Chondrocyte (in vitro differentiated cells): ENCODE results near the gene LYPD3. TPM values are rescaled to one million over a fixed set of nuclear protein-coding genes. Genes with fewer than 3 reads are reported as not detected.
A peak's percentile ranks its signal among the peaks of the same experiment; 100 is the strongest.

Source experiments
- DNase-seq: peaks from one replicate; pipeline ENCODE4 v3.0.0; 2021; ENCODE audit warnings: mixed read lengths, low spot score
- H3K27ac Mint-ChIP-seq: one replicate; pipeline ENCODE4 v1.8.0; 2021; ENCODE audit warnings: mild to moderate bottlenecking, moderate library complexity, mixed read lengths; ENCODE audit not compliant: unreplicated experiment
- H3K27me3 Mint-ChIP-seq: 2 replicates; pipeline ENCODE4 v1.8.0; 2021; ENCODE audit warnings: low read depth, mixed read lengths
- H3K36me3 Mint-ChIP-seq: 2 replicates; pipeline ENCODE4 v1.8.0; 2021; ENCODE audit warnings: low read depth, mixed read lengths
- H3K4me1 Mint-ChIP-seq: 2 replicates; pipeline ENCODE4 v1.8.0; 2021; ENCODE audit warnings: low read depth, mild to moderate bottlenecking, mixed read lengths
- H3K4me3 Mint-ChIP-seq: one replicate; pipeline ENCODE4 v1.8.0; 2021; ENCODE audit warnings: mild to moderate bottlenecking, moderate library complexity, mixed read lengths; ENCODE audit not compliant: unreplicated experiment
- H3K9me3 Mint-ChIP-seq: 2 replicates; pipeline ENCODE4 v1.8.0; 2021; ENCODE audit warnings: low read depth, mixed read lengths
- CTCF ChIP-seq: fragments of 200-600 bp; sonication (generic); IDR thresholded peaks from 2 replicates; pipeline ENCODE4 v1.5.0; 2021; ENCODE audit warnings: antibody characterized with exemption, mild to moderate bottlenecking, moderate library complexity
- total RNA-seq: library from RNA; stranded (reverse); gene quantifications from 3 replicates; pipeline ENCODE4 v1.2.1, GENCODE V29; 2021

LYPD3 gene
- total RNA-seq, 1 donor from 2014 or later, result 1.0 TPM

- Mint-ChIP-seq H3K9me3 (no peaks in the 10 kb centered on the region), H3K4me1 (peaks cover 14% of the 10 kb centered on the region), H3K27me3 (no peaks in the 10 kb centered on the region), H3K4me3 (no peak overlapping the region), H3K36me3 (peaks cover 17% of the 10 kb centered on the region), H3K27ac (no peak overlapping the region)
- no peak for TF ChIP-seq CTCF
- no peak for DNase-seq
These were observed 40.5 kb upstream of the LYPD3 start for GRCh38 chr19:43505941-43506340.

- H3K36me3 Mint-ChIP-seq, result peaks cover 19% of the 10 kb centered on the region
- H3K27ac Mint-ChIP-seq, result peak overlapping the region; percentile 11
- no peak for DNase-seq
- H3K9me3 Mint-ChIP-seq, result no peaks in the 10 kb centered on the region
- peak overlapping the region; percentile 32 for H3K4me3 Mint-ChIP-seq
- TF ChIP-seq CTCF, result no peak
- peaks cover 14% of the 10 kb centered on the region for H3K4me1 Mint-ChIP-seq
- no peaks in the 10 kb centered on the region for H3K27me3 Mint-ChIP-seq
These were observed 39.7 kb upstream of the LYPD3 start for GRCh38 chr19:43505186-43505456.

- Mint-ChIP-seq H3K4me1 (peaks cover 14% of the 10 kb centered on the region), H3K27me3 (no peaks in the 10 kb centered on the region), H3K4me3 (peak within 1 kb of the TSS; percentile 94), H3K36me3 (peaks cover 14% of the 10 kb centered on the region), H3K27ac (peak within 1 kb of the TSS; percentile 91), H3K9me3 (no peaks in the 10 kb centered on the region)
- no peak for TF ChIP-seq CTCF
- DNase-seq, result no peak
These were observed 39.2 kb upstream of the LYPD3 start, which contains the start of gene PHLDB3 for GRCh38 chr19:43504426-43505185. TSS of gene PHLDB3 (minus strand) at chr19:43504746. CDS start at chr19:43504118, 628 bp downstream.

- peak; percentile 46 for TF ChIP-seq CTCF
- H3K36me3 Mint-ChIP-seq, result peaks cover 16% of the 10 kb centered on the region
- DNase-seq, result peak; percentile 95
- peak overlapping the region; percentile 91 for H3K27ac Mint-ChIP-seq
- no peaks in the 10 kb centered on the region for H3K27me3 Mint-ChIP-seq
- peak overlapping the region; percentile 94 for H3K4me3 Mint-ChIP-seq
- H3K9me3 Mint-ChIP-seq, result no peaks in the 10 kb centered on the region
- H3K4me1 Mint-ChIP-seq, result peaks cover 14% of the 10 kb centered on the region
These were observed 38.4 kb upstream of the LYPD3 start for GRCh38 chr19:43503501-43504425.

- no peaks in the 10 kb centered on the region for H3K27me3 Mint-ChIP-seq
- H3K27ac Mint-ChIP-seq, result no peak overlapping the region
- no peak for DNase-seq
- TF ChIP-seq CTCF, result no peak
- no peaks in the 10 kb centered on the region for H3K9me3 Mint-ChIP-seq
- no peak overlapping the region for H3K4me3 Mint-ChIP-seq
- peaks cover 14% of the 10 kb centered on the region for H3K4me1 Mint-ChIP-seq
- peaks cover 11% of the 10 kb centered on the region for H3K36me3 Mint-ChIP-seq
These were observed 37.1 kb upstream of the LYPD3 start for GRCh38 chr19:43502419-43502976.
